ENCODE results near the gene VGLL3. TPM values are rescaled to one million over a fixed set of nuclear protein-coding genes. Genes with fewer than 3 reads are reported as not detected.
"Not testable (repeated sequence)": the region's sequence is repeated elsewhere in the genome, so short reads cannot be mapped to it uniquely, and the experiment has no call there.

Gene VGLL3
- total RNA-seq, 2 donors from 2014 or later: 45.6 to 80.0 TPM

DNA sequence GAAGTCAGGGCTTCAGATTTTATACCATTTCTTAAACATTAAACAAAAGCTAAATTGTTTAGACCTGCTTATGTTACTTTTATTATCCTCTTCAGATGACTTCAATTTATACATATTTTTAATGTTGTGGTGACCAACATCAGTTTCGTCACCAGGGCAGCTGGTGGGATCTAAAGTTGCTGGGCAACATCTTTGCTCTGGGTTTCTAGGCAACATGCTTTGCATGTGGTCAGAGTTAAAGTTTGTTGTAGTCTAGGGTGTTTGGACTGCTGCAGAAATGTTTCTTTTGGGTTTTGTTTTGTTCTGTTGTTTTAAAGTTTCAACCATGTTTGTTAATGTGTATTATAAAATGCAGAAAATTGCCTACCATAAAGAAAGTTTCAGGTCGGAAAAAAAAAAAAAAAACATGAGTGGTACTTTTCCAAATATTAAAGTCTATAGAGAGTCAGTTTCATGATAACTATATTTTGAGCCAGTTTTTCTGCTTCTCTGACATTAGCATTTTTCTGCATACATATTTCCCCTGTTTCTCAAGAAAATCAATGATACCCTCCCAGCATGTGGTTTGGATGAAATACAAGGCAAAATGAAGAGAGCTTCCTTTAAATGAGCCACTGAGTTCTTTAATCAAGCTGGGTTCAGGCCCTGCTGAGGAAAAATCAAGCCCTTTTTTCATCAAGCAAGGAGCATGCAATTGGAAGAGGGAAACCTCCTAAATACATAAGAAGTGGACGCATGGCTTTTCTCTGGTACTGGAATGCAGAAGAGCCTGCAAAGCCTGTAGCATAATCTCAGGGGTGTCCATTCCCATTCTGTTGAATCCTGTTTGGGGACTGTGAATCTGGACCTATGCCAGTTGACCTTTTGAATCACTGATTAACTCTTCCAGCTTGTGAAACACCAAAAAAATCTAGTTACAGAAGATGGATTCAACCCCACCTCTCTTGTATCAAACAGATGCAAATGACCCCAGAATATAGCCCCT, 35.0 kb upstream of the VGLL3 start:
- H3K4me3 ChIP-seq: no peak overlapping the region
- H3K27me3 ChIP-seq (replicated peaks; ENCODE audit: insufficient read depth): no peaks in the 10 kb centered on the region
- H3K4me1 ChIP-seq (ENCODE audit: control insufficient read depth in 1 of 2, low read depth in 2 of 2): no peaks in the 10 kb centered on the region
- TF ChIP-seq, protein P1, sequence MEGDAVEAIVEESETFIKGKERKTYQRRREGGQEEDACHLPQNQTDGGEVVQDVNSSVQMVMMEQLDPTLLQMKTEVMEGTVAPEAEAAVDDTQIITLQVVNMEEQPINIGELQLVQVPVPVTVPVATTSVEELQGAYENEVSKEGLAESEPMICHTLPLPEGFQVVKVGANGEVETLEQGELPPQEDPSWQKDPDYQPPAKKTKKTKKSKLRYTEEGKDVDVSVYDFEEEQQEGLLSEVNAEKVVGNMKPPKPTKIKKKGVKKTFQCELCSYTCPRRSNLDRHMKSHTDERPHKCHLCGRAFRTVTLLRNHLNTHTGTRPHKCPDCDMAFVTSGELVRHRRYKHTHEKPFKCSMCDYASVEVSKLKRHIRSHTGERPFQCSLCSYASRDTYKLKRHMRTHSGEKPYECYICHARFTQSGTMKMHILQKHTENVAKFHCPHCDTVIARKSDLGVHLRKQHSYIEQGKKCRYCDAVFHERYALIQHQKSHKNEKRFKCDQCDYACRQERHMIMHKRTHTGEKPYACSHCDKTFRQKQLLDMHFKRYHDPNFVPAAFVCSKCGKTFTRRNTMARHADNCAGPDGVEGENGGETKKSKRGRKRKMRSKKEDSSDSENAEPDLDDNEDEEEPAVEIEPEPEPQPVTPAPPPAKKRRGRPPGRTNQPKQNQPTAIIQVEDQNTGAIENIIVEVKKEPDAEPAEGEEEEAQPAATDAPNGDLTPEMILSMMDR (IDR thresholded peaks at IDR 0.05): no peak
- no peaks in the 10 kb centered on the region for H3K9me3 ChIP-seq
- DNase-seq (ENCODE audit: low spot score) (no peak), ATAC-seq (ENCODE audit: insufficient number of reproducible peaks, low FRiP score, low read depth) (no peak)
- no peaks in the 10 kb centered on the region for H3K36me3 ChIP-seq
- no peak overlapping the region for H3K27ac ChIP-seq

DNA sequence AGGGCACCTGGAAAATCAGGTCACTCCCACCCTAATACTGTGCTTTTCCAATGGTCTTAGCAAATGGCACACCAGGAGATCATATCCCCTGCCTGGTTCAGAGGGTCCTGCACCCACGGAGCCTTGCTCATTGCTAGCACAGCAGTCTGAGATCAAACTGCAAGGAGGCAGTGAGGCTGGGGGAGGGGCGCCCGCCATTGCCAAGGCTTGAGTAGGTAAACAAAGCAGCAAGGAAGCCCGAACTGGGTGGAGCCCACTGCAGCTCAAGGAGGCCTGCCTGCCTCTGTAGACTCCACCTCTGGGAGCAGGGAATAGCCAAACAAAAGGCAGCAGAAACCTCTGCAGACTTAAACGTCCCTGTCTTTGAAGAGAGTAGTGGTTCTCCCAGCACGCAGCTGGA, 26.4 kb upstream of the VGLL3 start:
- not testable (repeated sequence) for ATAC-seq (ENCODE audit: insufficient number of reproducible peaks, low FRiP score, low read depth)

DNA sequence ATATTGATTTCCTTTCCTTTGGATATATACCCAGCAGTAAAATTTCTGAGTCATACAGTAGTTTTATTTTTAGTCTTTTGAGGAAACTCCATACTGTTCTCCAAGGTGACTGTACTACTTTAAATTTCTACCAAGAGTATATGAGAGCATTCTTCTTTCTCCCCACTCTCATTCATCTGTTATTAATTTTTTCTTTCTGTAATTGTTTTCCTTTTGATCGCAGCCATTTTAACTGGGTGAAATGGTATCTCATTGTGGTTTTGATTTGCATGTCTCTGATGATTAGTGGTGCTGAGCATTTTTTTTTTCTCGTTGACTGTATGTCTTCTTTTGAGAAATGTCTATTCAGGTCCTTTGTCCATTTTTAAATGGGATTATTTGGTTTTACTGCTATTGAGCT, 18.3 kb upstream of the VGLL3 start:
- no peaks in the 10 kb centered on the region for H3K36me3 ChIP-seq
- H3K9me3 ChIP-seq: no peaks in the 10 kb centered on the region
- no peaks in the 10 kb centered on the region for H3K27me3 ChIP-seq (replicated peaks; ENCODE audit: insufficient read depth)
- H3K4me1 ChIP-seq (ENCODE audit: control insufficient read depth in 1 of 2, low read depth in 2 of 2): no peaks in the 10 kb centered on the region
- TF ChIP-seq, protein P1 (IDR thresholded peaks at IDR 0.05): no peak
- H3K4me3 ChIP-seq: no peak overlapping the region
- no peak for DNase-seq (ENCODE audit: low spot score)
- ATAC-seq (ENCODE audit: insufficient number of reproducible peaks, low FRiP score, low read depth): no peak
- no peak overlapping the region for H3K27ac ChIP-seq

More for the DNA sequence above, 26.4 kb upstream of the VGLL3 start:
- H3K4me1 ChIP-seq (ENCODE audit: control insufficient read depth in 1 of 2, low read depth in 2 of 2); DNase-seq (ENCODE audit: low spot score); H3K4me3 ChIP-seq; H3K36me3 ChIP-seq; H3K27me3 ChIP-seq (replicated peaks; ENCODE audit: insufficient read depth); H3K9me3 ChIP-seq; H3K27ac ChIP-seq: not testable (repeated sequence)

DNA sequence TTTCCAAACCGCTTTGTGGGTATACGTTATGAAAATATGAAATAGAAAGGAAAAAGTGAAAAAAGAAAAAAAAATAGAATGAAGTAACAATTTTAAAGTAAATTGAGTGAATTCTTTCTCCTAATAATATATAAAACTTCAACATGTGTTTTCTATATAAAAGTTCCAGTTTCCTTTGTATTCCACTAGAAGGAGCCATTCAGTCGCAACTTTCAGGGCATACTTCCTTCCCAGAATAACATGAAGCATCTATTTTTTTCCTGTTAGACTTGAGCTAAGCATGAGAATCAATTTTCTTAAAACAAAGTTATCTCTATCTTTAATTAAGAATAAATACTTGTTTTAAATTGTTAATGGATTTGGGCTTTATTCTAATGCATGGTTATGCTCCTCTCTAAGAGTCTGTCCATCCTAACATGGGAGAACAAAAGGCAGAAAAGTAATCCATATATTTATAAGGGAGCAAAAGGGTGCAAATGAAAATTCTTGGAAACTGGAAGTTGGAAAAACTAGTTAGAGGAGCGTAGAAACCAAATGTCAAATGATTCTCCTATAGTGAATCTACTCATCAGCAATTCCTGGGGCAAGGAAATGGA, 16.0 kb upstream of the VGLL3 start:
- TF ChIP-seq, protein P1 (IDR thresholded peaks at IDR 0.05): no peak
- Histone ChIP-seq H3K27ac (no peak overlapping the region), H3K9me3 (no peaks in the 10 kb centered on the region), H3K4me3 (no peak overlapping the region), H3K4me1 (ENCODE audit: control insufficient read depth in 1 of 2, low read depth in 2 of 2) (no peaks in the 10 kb centered on the region), H3K27me3 (replicated peaks; ENCODE audit: insufficient read depth) (no peaks in the 10 kb centered on the region), H3K36me3 (no peaks in the 10 kb centered on the region)
- ATAC-seq (ENCODE audit: insufficient number of reproducible peaks, low FRiP score, low read depth): no peak
- DNase-seq (ENCODE audit: low spot score): no peak

DNA sequence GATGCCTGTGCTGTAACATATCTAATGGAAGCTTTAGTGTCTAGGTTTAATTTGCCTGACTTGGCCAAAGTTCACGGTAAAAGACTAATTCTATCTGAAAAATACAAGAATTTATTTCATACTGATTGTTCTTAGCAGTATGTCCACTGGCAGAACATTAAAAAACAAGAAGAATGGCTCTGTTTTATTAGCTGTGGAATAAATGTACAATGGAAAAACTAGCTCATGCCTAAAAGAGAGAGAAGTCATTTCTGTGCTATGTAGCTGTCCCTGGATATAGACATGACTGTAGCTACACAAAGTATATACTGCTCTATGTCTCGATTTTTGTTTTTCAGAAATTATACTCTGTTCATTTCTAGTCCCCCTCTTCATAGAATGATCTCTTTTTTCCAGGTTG, 13.9 kb upstream of the VGLL3 start:
- H3K27ac ChIP-seq: no peak overlapping the region
- no peaks in the 10 kb centered on the region for H3K27me3 ChIP-seq (replicated peaks; ENCODE audit: insufficient read depth)
- H3K4me3 ChIP-seq: no peak overlapping the region
- DNase-seq (ENCODE audit: low spot score) (no peak), ATAC-seq (ENCODE audit: insufficient number of reproducible peaks, low FRiP score, low read depth) (no peak)
- TF ChIP-seq, protein P1 (IDR thresholded peaks at IDR 0.05): no peak
- no peaks in the 10 kb centered on the region for H3K4me1 ChIP-seq (ENCODE audit: control insufficient read depth in 1 of 2, low read depth in 2 of 2)
- no peaks in the 10 kb centered on the region for H3K9me3 ChIP-seq
- no peaks in the 10 kb centered on the region for H3K36me3 ChIP-seq
